H1 (cell line): ENCODE data around the gene SENP7. TPM values are rescaled to one million over a fixed set of nuclear protein-coding genes. Genes with fewer than 3 reads are reported as not detected.

Experiments used
- CTCF ChIA-PET: fragments of 300-600 bp; sonication (Branson Sonifier 250); formaldehyde crosslinking; loops from one replicate; lab custom pipeline; 2021; ENCODE audit not compliant: partially characterized antibody; lab: Charles Lee
- POLR2A ChIA-PET: fragments of 300-600 bp; sonication (Branson Sonifier 250); formaldehyde crosslinking; loops from one replicate; lab custom pipeline; 2021; ENCODE audit warnings: inconsistent platforms; ENCODE audit not compliant: partially characterized antibody; lab: Charles Lee
- DNase-seq, 2 experiments: peaks; one replicate each; pipeline versions ENCODE4 v3.0.0 to v3.0.0-alpha.2; 2010 to 2022; ENCODE audit warnings: low spot score in 2 of 2, low read depth in 1 of 2, mixed read lengths in 1 of 2
- FAIRE-seq: peaks from 2 replicates; lab custom pipeline; 2011; peaks lifted over from hg19 to GRCh38; lab: Jason Lieb, UNC
- H2AFZ ChIP-seq: 2 replicates; pipeline ENCODE4 v1.8.1; 2012; ENCODE audit warnings: low read length, inconsistent platforms
- H2AK5ac ChIP-seq: 2 replicates; pipeline ENCODE4 v1.6.1; 2013; ENCODE audit warnings: low read depth, low read length
- H2BK120ac ChIP-seq: replicated peaks from 2 replicates; pipeline ENCODE3; 2013; ENCODE audit warnings: low read depth, low read length, inconsistent platforms
- H2BK12ac ChIP-seq: 2 replicates; pipeline ENCODE4 v1.6.1; 2013; ENCODE audit warnings: low read depth, low read length
- H2BK15ac ChIP-seq: 2 replicates; pipeline ENCODE4 v1.6.1; 2013; ENCODE audit warnings: low read length
- H2BK20ac ChIP-seq: 2 replicates; pipeline ENCODE4 v1.6.1; 2013; ENCODE audit warnings: low read length
- H2BK5ac ChIP-seq: 2 replicates; pipeline ENCODE4 v1.6.1; 2013; ENCODE audit warnings: low read depth, low read length
- H3K14ac ChIP-seq: 2 replicates; pipeline ENCODE4 v1.6.1; 2013; ENCODE audit warnings: inconsistent platforms; ENCODE audit not compliant: insufficient read length
- H3K18ac ChIP-seq: 2 replicates; pipeline ENCODE4 v1.6.1; 2013; ENCODE audit warnings: low read length; ENCODE audit errors: extremely low read depth
- H3K23ac ChIP-seq: 2 replicates; pipeline ENCODE4 v1.6.1; 2013; ENCODE audit warnings: inconsistent platforms; ENCODE audit not compliant: insufficient read length
- H3K23me2 ChIP-seq: 2 replicates; pipeline ENCODE4 v1.6.1; 2013; ENCODE audit warnings: low read depth, low read length
- H3K27ac ChIP-seq: 2 replicates; pipeline ENCODE4 v1.6.1; 2011; ENCODE audit warnings: low read depth, low read length, inconsistent platforms
- H3K27me3 ChIP-seq, 4 experiments: replicated peaks in 1 of 4; 1 replicate in 1 of 4; 2 replicates in 3 of 4; pipeline versions ENCODE4 v1.6.1 to v1.8.1; 2011 to 2013; ENCODE audit warnings: low read length in 3 of 4, mild to moderate bottlenecking in 3 of 4, inconsistent platforms in 2 of 4, mixed read lengths in 2 of 4, moderate library complexity in 1 of 4; ENCODE audit not compliant: control insufficient read depth in 3 of 4, insufficient read depth in 3 of 4; ENCODE audit errors: extremely low read depth in 1 of 4
- H3K36me3 ChIP-seq, 4 experiments: 2 replicates each; pipeline versions ENCODE4 v1.6.1 to v1.8.1; 2011 to 2013; ENCODE audit warnings: mild to moderate bottlenecking in 4 of 4, low read length in 3 of 4, moderate library complexity in 2 of 4, control low read depth in 1 of 4, inconsistent platforms in 1 of 4; ENCODE audit not compliant: insufficient read depth in 4 of 4, control insufficient read depth in 2 of 4
- H3K4ac ChIP-seq: replicated peaks from 2 replicates; pipeline ENCODE3; 2013; ENCODE audit warnings: low read length, low read depth, mixed read lengths, inconsistent platforms; ENCODE audit not compliant: insufficient read length
- H3K4me1 ChIP-seq, 4 experiments: replicated peaks in 1 of 4; 1 replicate in 1 of 4; 2 replicates in 3 of 4; pipeline versions ENCODE4 v1.6.1 to v1.8.1; 2011 to 2013; ENCODE audit warnings: low read length in 3 of 4, inconsistent platforms in 2 of 4, mixed read lengths in 1 of 4; ENCODE audit not compliant: insufficient read depth in 4 of 4, control insufficient read depth in 3 of 4
- H3K4me2 ChIP-seq, 2 experiments: 2 replicates each; pipeline versions ENCODE4 v1.6.1 to v1.8.1; 2011 to 2013; ENCODE audit warnings: low read depth in 2 of 2, low read length in 2 of 2, control low read depth in 1 of 2, inconsistent platforms in 1 of 2, mild to moderate bottlenecking in 1 of 2; ENCODE audit not compliant: insufficient read depth in 1 of 2
- H3K4me3 ChIP-seq, 4 experiments: fragments of 200-600, 300-600 bp in 1 of 4; sonication (generic), shearing (Covaris generic), sonication (Bioruptor Twin) in 1 of 4; 2 replicates each; pipeline versions ENCODE4 v1.5.1 to v1.8.1; 2011 to 2016; ENCODE audit warnings: low read length in 4 of 4, low read depth in 3 of 4, control low read depth in 2 of 4, inconsistent platforms in 2 of 4, mild to moderate bottlenecking in 2 of 4, mixed read lengths in 1 of 4, moderate library complexity in 1 of 4; ENCODE audit not compliant: insufficient read depth in 2 of 4; ENCODE audit errors: extremely low read depth in 1 of 4
- H3K56ac ChIP-seq: replicated peaks from 2 replicates; pipeline ENCODE3; 2013; ENCODE audit warnings: low read depth, mild to moderate bottlenecking, mixed read lengths, low read length, inconsistent platforms; ENCODE audit not compliant: insufficient read length
- H3K79me1 ChIP-seq: 2 replicates; pipeline ENCODE4 v1.6.1; 2013; ENCODE audit warnings: low read depth, low read length, control low read depth
- H3K79me2 ChIP-seq, 2 experiments: 2 replicates each; pipeline versions ENCODE4 v1.6.1 to v1.8.1; 2012 to 2013; ENCODE audit warnings: low read length in 2 of 2, mild to moderate bottlenecking in 2 of 2, inconsistent platforms in 1 of 2; ENCODE audit not compliant: insufficient read depth in 2 of 2, control insufficient read depth in 1 of 2
- H3K9ac ChIP-seq, 4 experiments: replicated peaks in 1 of 4; 1 replicate in 1 of 4; 2 replicates in 3 of 4; pipeline versions ENCODE4 v1.6.1 to v1.8.1; 2011 to 2013; ENCODE audit warnings: low read depth in 3 of 4, low read length in 3 of 4, control low read depth in 2 of 4, mild to moderate bottlenecking in 2 of 4, moderate library complexity in 2 of 4, inconsistent platforms in 1 of 4; ENCODE audit errors: extremely low read depth in 1 of 4
- H3K9me3 ChIP-seq, 2 experiments: 2 replicates each; pipeline versions ENCODE4 v1.6.1 to v1.8.1; 2012 to 2013; ENCODE audit warnings: mild to moderate bottlenecking in 2 of 2, moderate library complexity in 2 of 2, control low read depth in 1 of 2, inconsistent platforms in 1 of 2, low read depth in 1 of 2, low read length in 1 of 2, mixed read lengths in 1 of 2; ENCODE audit not compliant: insufficient read depth in 2 of 2
- H4K20me1 ChIP-seq, 2 experiments: replicated peaks in 1 of 2; 2 replicates each; pipeline versions ENCODE3 to v1.8.1; 2011 to 2013; ENCODE audit warnings: inconsistent platforms in 2 of 2, low read length in 2 of 2, mild to moderate bottlenecking in 1 of 2; ENCODE audit not compliant: insufficient read depth in 2 of 2, control insufficient read depth in 1 of 2
- H4K5ac ChIP-seq: 2 replicates; pipeline ENCODE4 v1.6.1; 2013; ENCODE audit warnings: low read length, low read depth, mixed read lengths, inconsistent platforms; ENCODE audit not compliant: insufficient read length
- H4K8ac ChIP-seq: 2 replicates; pipeline ENCODE4 v1.8.0; 2013; ENCODE audit warnings: mild to moderate bottlenecking, moderate library complexity, low read length, inconsistent platforms; ENCODE audit not compliant: insufficient read depth; ENCODE audit errors: extremely low read depth
- H4K91ac ChIP-seq: replicated peaks from 2 replicates; pipeline ENCODE3; 2013; ENCODE audit warnings: low read length, mixed read lengths, inconsistent platforms; ENCODE audit not compliant: insufficient read length
- BCL11A ChIP-seq, 2 experiments: IDR thresholded peaks; one replicate each; pipeline ENCODE4 v1.6.1; 2011; ENCODE audit warnings: low read depth in 2 of 2, low read length in 2 of 2, mild to moderate bottlenecking in 2 of 2
- E2F6 ChIP-seq: IDR thresholded peaks from 2 replicates; pipeline ENCODE4 v1.6.1; 2012; ENCODE audit warnings: inconsistent platforms
- GABPA ChIP-seq: IDR thresholded peaks from 2 replicates; pipeline ENCODE4 v1.6.1; 2011; ENCODE audit warnings: mild to moderate bottlenecking, low read length, moderate library complexity, borderline replicate concordance; ENCODE audit not compliant: insufficient read depth
- POU5F1 ChIP-seq: IDR thresholded peaks from 2 replicates; pipeline ENCODE4 v1.6.1; 2011; ENCODE audit warnings: low read depth, mild to moderate bottlenecking, low read length, moderate library complexity
- RAD21 ChIP-seq, 2 experiments: IDR thresholded peaks in 1 of 2; conservative IDR thresholded peaks in 1 of 2; 2 replicates each; pipeline ENCODE4 v1.6.1; 2011; ENCODE audit warnings: low read depth in 2 of 2, low read length in 2 of 2, improper control_type of control experiment in 1 of 2, inconsistent platforms in 1 of 2, mild to moderate bottlenecking in 1 of 2, moderate library complexity in 1 of 2
- RFX5 ChIP-seq: IDR thresholded peaks from 2 replicates; pipeline ENCODE4 v1.6.1; 2011; ENCODE audit warnings: low read depth, low read length, improper control_type of control experiment, borderline replicate concordance
- RNF2 ChIP-seq: fragments of 200-900, 300-1000 bp; sonication (generic); IDR thresholded peaks from 2 replicates; pipeline ENCODE4 v1.7.1; 2016; ENCODE audit warnings: borderline replicate concordance, low read depth, mild to moderate bottlenecking, antibody characterized with exemption, low read length; ENCODE audit not compliant: poor library complexity, severe bottlenecking; ENCODE audit errors: missing control alignments
- SIRT6 ChIP-seq: IDR thresholded peaks from one replicate; pipeline ENCODE4 v1.7.1; 2012; ENCODE audit warnings: low read length, inconsistent platforms
- SP4 ChIP-seq: IDR thresholded peaks from 2 replicates; pipeline ENCODE4 v1.6.1; 2012; ENCODE audit warnings: low read length, inconsistent platforms
- TAF1 ChIP-seq: IDR thresholded peaks from 2 replicates; pipeline ENCODE4 v1.6.1; 2011; ENCODE audit warnings: mild to moderate bottlenecking, low read depth, low read length
- TEAD4 ChIP-seq: IDR thresholded peaks from 2 replicates; pipeline ENCODE4 v1.6.1; 2012; ENCODE audit warnings: low read depth, low read length, inconsistent platforms, mixed read lengths
- USF2 ChIP-seq: IDR thresholded peaks from 2 replicates; pipeline ENCODE4 v1.6.1; 2011; ENCODE audit warnings: low read length, improper control_type of control experiment
- WGBS, 2 experiments: shearing (Covaris generic) in 1 of 2; methylation state at CpG; one replicate each; pipeline versions ENCODE4 v1.1.6 to v1.1.7; 2013 to 2015; ENCODE audit warnings: low lambda C conversion rate in 2 of 2, mixed read lengths in 2 of 2, inconsistent platforms in 1 of 2, low coverage in 1 of 2, missing lambda C conversion rate in 1 of 2; ENCODE audit not compliant: insufficient replicate concordance in 2 of 2, insufficient coverage in 1 of 2, insufficient read length in 1 of 2; ENCODE audit errors: extremely low coverage in 1 of 2, missing lambda C conversion rate in 1 of 2; 5-methylcytosine and 5-hydroxymethylcytosine counted together
- polyA plus RNA-seq, 7 experiments: library from polyadenylated mRNA; depleted of rRNA in 3 of 7; stranded (reverse) in 5 of 7; unstranded in 2 of 7; fragments of >200 nt in 5 of 7; fragments of 200-250 nt in 2 of 7; gene quantifications; 1 replicate in 5 of 7; 2 replicates in 1 of 7; 4 replicates in 1 of 7; pipeline versions ENCODE4 v1.2.1 to v1.2.3, GENCODE V29; 2011 to 2013; ENCODE audit warnings: missing spikeins in 2 of 7, mixed read lengths in 2 of 7
- total RNA-seq: library from RNA; stranded (reverse); fragmentation: NEBNext Ultra II Directional; extraction: Animal tissue kit (Norgen Biotek cat#: 25700); gene quantifications from 2 replicates; pipeline ENCODE4 v1.2.1, GENCODE V29; 2021

The SENP7 gene
- total and polyA plus RNA-seq, 2 of the 8 experiments (the other 6 are each of a cell fraction or from before 2014, with no cell fraction given) = 2.8 to 7.8 TPM

DNA sequence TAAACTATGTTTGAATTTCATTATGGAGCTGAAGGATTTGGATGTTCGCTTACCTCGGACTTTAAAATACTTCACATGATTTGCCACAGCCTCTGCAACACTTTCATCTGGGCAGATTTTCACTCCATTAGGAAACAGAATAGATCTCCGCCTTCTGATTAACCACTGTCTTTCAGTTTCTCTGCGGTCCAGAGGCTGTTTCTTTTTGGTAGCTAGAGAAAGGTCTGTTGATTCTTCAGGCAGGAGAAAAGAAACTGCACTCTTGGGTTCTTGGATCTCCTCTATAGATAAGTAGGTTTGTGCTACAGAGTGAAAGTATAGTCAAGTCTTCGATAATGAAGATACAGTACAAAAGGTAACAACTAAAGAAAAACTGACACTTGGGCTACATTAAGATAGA, 193.5 kb downstream of the SENP7 start:
- Histone ChIP-seq H3K4me1 (no peaks in the 10 kb centered on the region), H2AFZ (no peak overlapping the region), H4K20me1 (no peaks in the 10 kb centered on the region), H3K4ac (no peak overlapping the region), H3K56ac (no peak overlapping the region), H2BK15ac (no peak overlapping the region), H2BK120ac (no peak overlapping the region), H3K79me1 (no peaks in the 10 kb centered on the region), H4K8ac (no peak overlapping the region), H3K4me3 (no peak overlapping the region), H3K9ac (no peak overlapping the region), H3K14ac (no peak overlapping the region), H2BK12ac (no peak overlapping the region), H2BK5ac (no peak overlapping the region), H3K9me3 (no peaks in the 10 kb centered on the region), H4K91ac (no peak overlapping the region), H2AK5ac (no peak overlapping the region), H3K4me2 (no peak overlapping the region), H3K27ac (no peak overlapping the region), H3K36me3 (no peaks in the 10 kb centered on the region), H4K5ac (no peak overlapping the region), H3K23me2 (no peaks in the 10 kb centered on the region; the same call in 1 of the 2 replicates), H2BK20ac (no peak overlapping the region), H3K27me3 (no peaks in the 10 kb centered on the region), H3K23ac (no peak overlapping the region), H3K18ac (no peak overlapping the region), H3K79me2 (no peaks in the 10 kb centered on the region)
- POLR2A ChIA-PET = no interaction called here
- CTCF ChIA-PET = interaction anchor here (1.2 kb wide), 1 partner anchor 10 kb away, joined by 5 read pairs; no protein-coding TSS in a partner anchor
- DNase-seq = no peak
- WGBS, 2 experiments = 90% methylated on average over 5 of the region's 5 CpGs; no CpG with 5 or more reads in 1 of the 2 experiments
- FAIRE-seq = no peak
- no peak for TF ChIP-seq RFX5
- no peak for TF ChIP-seq USF2
- no peak for TF ChIP-seq RAD21 (IDR thresholded peaks at IDR 0.05 in 1 of 2, conservative IDR thresholded peaks at IDR 0.05 in 1 of 2; ENCODE audit: low read depth in 2 of 2, low read length in 2 of 2)
- TF ChIP-seq TEAD4 = no peak
- TF ChIP-seq TAF1 = no peak
- no peak for TF ChIP-seq SIRT6
- TF ChIP-seq GABPA = no peak
- TF ChIP-seq BCL11A (IDR thresholded peaks at IDR 0.05; ENCODE audit: low read depth in 2 of 2, low read length in 2 of 2) = no peak
- TF ChIP-seq E2F6 = no peak
- TF ChIP-seq POU5F1 = no peak
- no peak for TF ChIP-seq SP4
- no peak for TF ChIP-seq RNF2
